ENCODE data around the gene SRXN1. TPM values are rescaled to one million over a fixed set of nuclear protein-coding genes. Genes with fewer than 3 reads are reported as not detected.

The SRXN1 gene
- total RNA-seq, 1 experiment from 2014 or later: 512 TPM

GRCh38 chr20:662277-663192 lies 9.5 kb upstream of the SRXN1 start:
- in situ Hi-C loops (cut with HindIII; ENCODE audit: low pct_unique_long_range_greater_than_20kb, low sequenced_read_pairs): no loop called here

GRCh38 chr20:661474-662270 lies 8.7 kb upstream of the SRXN1 start:
- DNase-seq (ENCODE audit: low read depth): no peak
- in situ Hi-C loops (cut with HindIII; ENCODE audit: low pct_unique_long_range_greater_than_20kb, low sequenced_read_pairs): no loop called here

More at GRCh38 chr20:662277-663192, 9.5 kb upstream of the SRXN1 start:
- no peak for DNase-seq (ENCODE audit: low read depth)

- no peak for DNase-seq (ENCODE audit: low read depth)
These were observed 5.8 kb upstream of the SRXN1 start for GRCh38 chr20:658731-659291.

GRCh38 chr20:658202-658601 lies 5.2 kb upstream of the SRXN1 start:
- no peak for DNase-seq (ENCODE audit: low read depth)
- in situ Hi-C loops (cut with HindIII; ENCODE audit: low pct_unique_long_range_greater_than_20kb, low sequenced_read_pairs): no loop called here

More at GRCh38 chr20:658731-659291, 5.8 kb upstream of the SRXN1 start:
- in situ Hi-C loops (cut with HindIII; ENCODE audit: low pct_unique_long_range_greater_than_20kb, low sequenced_read_pairs): no loop called here

GRCh38 chr20:655726-656624 lies 3.0 kb upstream of the SRXN1 start:
- in situ Hi-C loops (cut with HindIII; ENCODE audit: low pct_unique_long_range_greater_than_20kb, low sequenced_read_pairs): no loop called here
- DNase-seq (ENCODE audit: low read depth): no peak

GRCh38 chr20:654417-654750 lies 1.4 kb upstream of the SRXN1 start:
- in situ Hi-C loops (cut with HindIII; ENCODE audit: low pct_unique_long_range_greater_than_20kb, low sequenced_read_pairs): no loop called here
- DNase-seq (ENCODE audit: low read depth): no peak

GRCh38 chr20:653590-654416 lies 803 bp upstream of the SRXN1 start:
- in situ Hi-C loops (cut with HindIII; ENCODE audit: low pct_unique_long_range_greater_than_20kb, low sequenced_read_pairs): no loop called here
- DNase-seq (ENCODE audit: low read depth): no peak

GRCh38 chr20:652615-653109 lies 338 bp downstream of the SRXN1 start:
- DNase-seq (ENCODE audit: low read depth): no peak
- in situ Hi-C loops (cut with HindIII; ENCODE audit: low pct_unique_long_range_greater_than_20kb, low sequenced_read_pairs): no loop called here

GRCh38 chr20:651713-652614 lies 1.0 kb downstream of the SRXN1 start:
- DNase-seq (ENCODE audit: low read depth): peak; percentile 48
- in situ Hi-C loops (cut with HindIII; ENCODE audit: low pct_unique_long_range_greater_than_20kb, low sequenced_read_pairs): no loop called here

GRCh38 chr20:650954-651353 lies 2.0 kb downstream of the SRXN1 start:
- in situ Hi-C loops (cut with HindIII; ENCODE audit: low pct_unique_long_range_greater_than_20kb, low sequenced_read_pairs): no loop called here
- no peak for DNase-seq (ENCODE audit: low read depth)

GRCh38 chr20:650281-650680 lies 2.7 kb downstream of the SRXN1 start:
- DNase-seq (ENCODE audit: low read depth): no peak
- in situ Hi-C loops (cut with HindIII; ENCODE audit: low pct_unique_long_range_greater_than_20kb, low sequenced_read_pairs): no loop called here

GRCh38 chr20:647479-648019 lies 5.5 kb downstream of the SRXN1 start:
- in situ Hi-C loops (cut with HindIII; ENCODE audit: low pct_unique_long_range_greater_than_20kb, low sequenced_read_pairs): loop anchor here (10.0 kb wide), 1 partner anchor 113 kb away; no protein-coding TSS in a partner anchor
- no peak for DNase-seq (ENCODE audit: low read depth)

- in situ Hi-C loops (cut with HindIII; ENCODE audit: low pct_unique_long_range_greater_than_20kb, low sequenced_read_pairs): loop anchor here (10.0 kb wide), 1 partner anchor 112 kb away; no protein-coding TSS in a partner anchor
- DNase-seq (ENCODE audit: low read depth): no peak
These were observed 6.1 kb downstream of the SRXN1 start for GRCh38 chr20:646868-647233.

GRCh38 chr20:646107-646867 lies 6.7 kb downstream of the SRXN1 start:
- in situ Hi-C loops (cut with HindIII; ENCODE audit: low pct_unique_long_range_greater_than_20kb, low sequenced_read_pairs): loop anchor here (10.0 kb wide), 1 partner anchor 111 kb away; no protein-coding TSS in a partner anchor
- DNase-seq (ENCODE audit: low read depth): peak; percentile 61

Measured in Caki2 (cell line).